NCI-H1930 (cell line): ENCODE results near the gene LRFN5.
"Not testable (repeated sequence)": the region's sequence is repeated elsewhere in the genome, so short reads cannot be mapped to it uniquely, and the experiment has no call there.

Source experiments
- DNase-seq, 2 experiments: peaks; one replicate each; lab custom pipeline; 2025; lab: John Stamatoyannopoulos, UW

LRFN5 gene

GRCh38 chr14:41899416-41899815, 292.7 kb downstream of the LRFN5 start:
- DNase-seq: peak in 1 of 2 experiments; percentile 11

GRCh38 chr14:41900644-41901043, 294.0 kb downstream of the LRFN5 start:
- DNase-seq: no peak

GRCh38 chr14:41901089-41901488, 294.4 kb downstream of the LRFN5 start:
- no peak for DNase-seq

GRCh38 chr14:41905394-41905964, 298.8 kb downstream of the LRFN5 start:
- no peak for DNase-seq

- not testable (repeated sequence) for DNase-seq
These were observed 304.5 kb downstream of the LRFN5 start for GRCh38 chr14:41911155-41911554.

GRCh38 chr14:41913398-41913797, 306.7 kb downstream of the LRFN5 start:
- DNase-seq: no peak

GRCh38 chr14:41915732-41916131, 309.1 kb downstream of the LRFN5 start:
- DNase-seq: no peak

GRCh38 chr14:41916313-41916712, 309.6 kb downstream of the LRFN5 start:
- DNase-seq: no peak

GRCh38 chr14:41925409-41925808, 318.7 kb downstream of the LRFN5 start:
- DNase-seq: no peak

GRCh38 chr14:41950428-41951151, 343.9 kb downstream of the LRFN5 start:
- no peak for DNase-seq
